Natural killer cell (primary cell): ENCODE results near the gene MYZAP. TPM values are rescaled to one million over a fixed set of nuclear protein-coding genes. Genes with fewer than 3 reads are reported as not detected.

Source experiments
- ATAC-seq, 3 donors: fragments of 150-1000 bp in 2 of 3; fragments of 200-7000 bp in 1 of 3; cut with Tn5 transposase; 1 replicate in 1 of 3; 2 replicates in 2 of 3; pipeline ENCODE4 v1.10.0; 2021; ENCODE audit warnings: mild to moderate bottlenecking in 2 of 3, moderate library complexity in 2 of 3
- DNase-seq, 2 donors: peaks; one replicate each; pipeline versions ENCODE4 v3.0.0 to v3.0.0-alpha.2; 2013 to 2021; ENCODE audit warnings: mixed read lengths in 1 of 2
- H3K27ac ChIP-seq: one replicate; pipeline ENCODE4 v1.5.1; 2013; ENCODE audit warnings: mild to moderate bottlenecking, low read length
- H3K27me3 ChIP-seq: one replicate; pipeline ENCODE4 v1.6.1; 2013; ENCODE audit warnings: low read length; ENCODE audit not compliant: control insufficient read depth, insufficient read depth
- H3K36me3 ChIP-seq: one replicate; pipeline ENCODE4 v1.6.1; 2013; ENCODE audit warnings: low read length; ENCODE audit not compliant: control insufficient read depth, insufficient read depth
- H3K4me1 ChIP-seq: one replicate; pipeline ENCODE4 v1.6.1; 2013; ENCODE audit warnings: low read length; ENCODE audit not compliant: control insufficient read depth, insufficient read depth
- H3K4me3 ChIP-seq: one replicate; pipeline ENCODE4 v1.5.1; 2013; ENCODE audit warnings: low read length
- H3K9me3 ChIP-seq: one replicate; pipeline ENCODE4 v1.6.1; 2013; ENCODE audit warnings: low read length; ENCODE audit not compliant: control insufficient read depth, insufficient read depth
- H3K27ac Mint-ChIP-seq, 2 donors: one replicate each; pipeline ENCODE4 v1.8.0; 2022; ENCODE audit warnings: mild to moderate bottlenecking in 2 of 2, mixed read lengths in 2 of 2, moderate library complexity in 1 of 2
- H3K27me3 Mint-ChIP-seq, 2 donors: one replicate each; pipeline ENCODE4 v1.8.0; 2022; ENCODE audit warnings: low read depth in 2 of 2, mixed read lengths in 2 of 2
- H3K36me3 Mint-ChIP-seq: one replicate; pipeline ENCODE4 v1.8.0; 2022; ENCODE audit warnings: mixed read lengths
- H3K4me1 Mint-ChIP-seq, 2 donors: one replicate each; pipeline ENCODE4 v1.8.0; 2022; ENCODE audit warnings: mixed read lengths in 2 of 2
- H3K4me3 Mint-ChIP-seq: one replicate; pipeline ENCODE4 v1.8.0; 2022; ENCODE audit warnings: mild to moderate bottlenecking, moderate library complexity, mixed read lengths
- H3K9me3 Mint-ChIP-seq, 2 donors: one replicate each; pipeline ENCODE4 v1.8.0; 2022; ENCODE audit warnings: mixed read lengths in 2 of 2
- CTCF ChIP-seq: fragments of 200-600 bp; IDR thresholded peaks from one replicate; pipeline ENCODE4 v1.8.0; 2022; ENCODE audit warnings: antibody characterized with exemption
- WGBS: methylation state at CpG from one replicate; pipeline ENCODE4 v1.1.7; 2013; ENCODE audit warnings: missing lambda C conversion rate; ENCODE audit not compliant: insufficient coverage; 5-methylcytosine and 5-hydroxymethylcytosine counted together
- intact Hi-C: fragments of 100-400 bp; cut with micrococcal nuclease; formaldehyde crosslinking; loops from one replicate; pipeline ENCODE4 v1.14.2; 2022
- total RNA-seq, 4 donors: library from RNA; stranded (reverse); fragments of 120-200 nt in 1 of 4; gene quantifications; one replicate each; pipeline versions ENCODE4 v1.2.3 to v1.2.4, GENCODE V29; 2013 to 2022

Gene MYZAP
- total RNA-seq, 3 donors from 2014 or later (not counting 1 experiment from before 2014, with no cell fraction given) = not detected

GRCh38 chr15:57583720-57584119, 8.0 kb upstream of the MYZAP start:
- H3K4me1 ChIP-seq = peaks cover 6% of the 10 kb centered on the region
- no peak for TF ChIP-seq CTCF
- Mint-ChIP-seq H3K4me3 (no peak overlapping the region), H3K4me1 (no peaks in the 10 kb centered on the region), H3K36me3 (peaks cover 16% of the 10 kb centered on the region), H3K27ac (no peak overlapping the region), H3K9me3 (peaks cover 7 to 8% of the 10 kb centered on the region in 2 donors), H3K27me3 (peaks cover 44 to 54% of the 10 kb centered on the region in 2 donors)
- no peak overlapping the region for H3K27ac ChIP-seq
- DNase-seq (no peak), ATAC-seq (no peak)
- no CpG with 5 or more reads among the region's 3 CpGs for whole genome bisulfite sequencing
- no peak overlapping the region for H3K4me3 ChIP-seq
- intact Hi-C loops = no loop called here
- no peaks in the 10 kb centered on the region for H3K27me3 ChIP-seq
- H3K9me3 ChIP-seq = peaks cover 6% of the 10 kb centered on the region
- H3K36me3 ChIP-seq = no peaks in the 10 kb centered on the region

GRCh38 chr15:57586661-57587424, 4.9 kb upstream of the MYZAP start:
- Mint-ChIP-seq H3K4me1 (peaks cover 0 to 4% of the 10 kb centered on the region in 2 donors), H3K27me3 (peaks cover 49 to 53% of the 10 kb centered on the region in 2 donors), H3K4me3 (no peak overlapping the region), H3K27ac (no peak overlapping the region), H3K9me3 (peaks cover 7 to 8% of the 10 kb centered on the region in 2 donors), H3K36me3 (peaks cover 16% of the 10 kb centered on the region)
- Histone ChIP-seq H3K4me3 (no peak overlapping the region), H3K4me1 (peaks cover 11% of the 10 kb centered on the region), H3K27me3 (no peaks in the 10 kb centered on the region), H3K27ac (peak overlapping the region; percentile 77), H3K36me3 (no peaks in the 10 kb centered on the region), H3K9me3 (peaks cover 6% of the 10 kb centered on the region)
- no peak for ATAC-seq
- peak in 1 of 2 donors; percentile 42 for DNase-seq
- TF ChIP-seq CTCF = no peak
- 51% methylated on average over 4 of the region's 6 CpGs for WGBS
- intact Hi-C loops = no loop called here

GRCh38 chr15:57589281-57589680, 2.4 kb upstream of the MYZAP start:
- Histone ChIP-seq H3K27ac (no peak overlapping the region), H3K9me3 (no peaks in the 10 kb centered on the region), H3K27me3 (no peaks in the 10 kb centered on the region), H3K4me3 (no peak overlapping the region), H3K36me3 (no peaks in the 10 kb centered on the region), H3K4me1 (peaks cover 11% of the 10 kb centered on the region)
- ATAC-seq (no peak), DNase-seq (no peak)
- H3K4me1 Mint-ChIP-seq = peaks cover 0 to 4% of the 10 kb centered on the region in 2 donors
- no peak overlapping the region for H3K4me3 Mint-ChIP-seq
- H3K36me3 Mint-ChIP-seq = no peaks in the 10 kb centered on the region
- H3K27ac Mint-ChIP-seq = no peak overlapping the region
- peaks cover 46 to 49% of the 10 kb centered on the region in 2 donors for H3K27me3 Mint-ChIP-seq
- no peaks in the 10 kb centered on the region for H3K9me3 Mint-ChIP-seq
- no CpG with 5 or more reads among the region's 1 CpG for WGBS
- no peak for TF ChIP-seq CTCF
- intact Hi-C loops = no loop called here

GRCh38 chr15:57589754-57590153, 1.9 kb upstream of the MYZAP start:
- H3K9me3 Mint-ChIP-seq = no peaks in the 10 kb centered on the region
- peaks cover 11% of the 10 kb centered on the region for H3K4me1 ChIP-seq
- peaks cover 0 to 4% of the 10 kb centered on the region in 2 donors for H3K4me1 Mint-ChIP-seq
- H3K27me3 ChIP-seq = no peaks in the 10 kb centered on the region
- no peak overlapping the region for H3K27ac Mint-ChIP-seq
- no peaks in the 10 kb centered on the region for H3K36me3 Mint-ChIP-seq
- ATAC-seq (no peak), DNase-seq (no peak)
- WGBS = 72% methylated on average over 2 of the region's 2 CpGs
- no peak for TF ChIP-seq CTCF
- peaks cover 49% of the 10 kb centered on the region in 2 donors for H3K27me3 Mint-ChIP-seq
- no peak overlapping the region for H3K27ac ChIP-seq
- H3K4me3 Mint-ChIP-seq = no peak overlapping the region
- H3K4me3 ChIP-seq = no peak overlapping the region
- H3K36me3 ChIP-seq = no peaks in the 10 kb centered on the region
- H3K9me3 ChIP-seq = no peaks in the 10 kb centered on the region
- intact Hi-C loops = no loop called here
